Lower leg skin (tissue), 3 donors: ENCODE data around the gene AFAP1L1.

ENCODE experiments used
- CTCF ChIP-seq, 3 donors: fragments of 450-650 bp; IDR thresholded peaks; one replicate each; pipeline ENCODE4 v1.5.1; 2016; ENCODE audit warnings: antibody characterized with exemption in 3 of 3, mild to moderate bottlenecking in 3 of 3, moderate library complexity in 2 of 3
- POLR2A ChIP-seq, 2 donors: fragments of 450-650 bp; IDR thresholded peaks; one replicate each; pipeline ENCODE4 v1.6.1; 2016 to 2017; ENCODE audit warnings: antibody characterized with exemption in 2 of 2, mild to moderate bottlenecking in 1 of 2, moderate library complexity in 1 of 2

GRCh38 chr5:149388498-149389190 lies 117.0 kb downstream of the AFAP1L1 start:
- TF ChIP-seq POLR2A (IDR thresholded peaks at IDR 0.05) = no peak
- no peak for TF ChIP-seq CTCF (IDR thresholded peaks at IDR 0.05)
